Breast epithelium (tissue), 4 donors: ENCODE data around the gene CCDC27. TPM values are rescaled to one million over a fixed set of nuclear protein-coding genes. Genes with fewer than 3 reads are reported as not detected.

ENCODE experiments used
- DNase-seq, 2 donors: peaks; one replicate each; pipeline ENCODE4 v3.0.0-alpha.2; 2019; ENCODE audit warnings: low spot score in 2 of 2
- H3K27ac ChIP-seq, 2 donors: fragments of 200-600 bp; sonication (generic) in 1 of 2; one replicate each; pipeline ENCODE4 v1.5.1; 2016 to 2019; ENCODE audit warnings: mild to moderate bottlenecking in 1 of 2
- H3K27me3 ChIP-seq, 2 donors: fragments of 200-600 bp; sonication (generic) in 1 of 2; one replicate each; pipeline versions ENCODE4 v1.5.1 to v1.6.0; 2017 to 2019; ENCODE audit warnings: control low read depth in 1 of 2, mild to moderate bottlenecking in 1 of 2
- H3K36me3 ChIP-seq: fragments of 200-600 bp; one replicate; pipeline ENCODE4 v1.5.1; 2019
- H3K4me1 ChIP-seq, 2 donors: fragments of 200-600 bp; sonication (generic); one replicate each; pipeline ENCODE4 v1.5.1; 2016 to 2019; ENCODE audit warnings: control low read depth in 1 of 2
- H3K4me3 ChIP-seq, 3 donors: fragments of 200-600 bp; sonication (generic); 1 replicate in 2 of 3; 2 replicates in 1 of 3; pipeline ENCODE4 v1.5.1; 2016 to 2019; ENCODE audit warnings: mild to moderate bottlenecking in 3 of 3, moderate library complexity in 2 of 3
- H3K9me3 ChIP-seq, 2 donors: fragments of 200-600 bp; sonication (generic) in 1 of 2; one replicate each; pipeline ENCODE4 v1.5.1; 2016 to 2019; ENCODE audit warnings: control low read depth in 1 of 2
- CTCF ChIP-seq, 3 donors: fragments of 450-650 bp; IDR thresholded peaks; one replicate each; pipeline ENCODE4 v1.5.1; 2016 to 2017; ENCODE audit warnings: antibody characterized with exemption in 3 of 3, mild to moderate bottlenecking in 3 of 3, moderate library complexity in 3 of 3
- POLR2A ChIP-seq: fragments of 450-650 bp; IDR thresholded peaks from one replicate; pipeline ENCODE4 v1.6.1; 2016; ENCODE audit warnings: antibody characterized with exemption, mild to moderate bottlenecking, moderate library complexity
- POLR2AphosphoS5 ChIP-seq, 3 donors: sonication (generic); formaldehyde crosslinking; IDR thresholded peaks; one replicate each; pipeline ENCODE4 v1.6.1; 2017; ENCODE audit warnings: antibody characterized with exemption in 3 of 3
- intact Hi-C: fragments of 100-400 bp; cut with DNase I; formaldehyde crosslinking; loops from one replicate; pipeline ENCODE4 v1.15.1; 2023; ENCODE audit warnings: low total_unique reads
- total RNA-seq, 3 donors: library from RNA; depleted of rRNA; stranded (reverse); fragments of >200 nt; gene quantifications; one replicate each; pipeline ENCODE4 v1.1.0, GENCODE V29; 2016

CCDC27 gene
- total RNA-seq, 3 donors from 2014 or later = not detected

GRCh38 chr1:3749512-3749911 lies 2.7 kb upstream of the CCDC27 start:
- no peaks in the 10 kb centered on the region for H3K9me3 ChIP-seq
- H3K4me1 ChIP-seq = no peaks in the 10 kb centered on the region
- no peak for DNase-seq
- H3K27ac ChIP-seq = no peak overlapping the region
- H3K4me3 ChIP-seq = no peak overlapping the region
- peaks cover 0 to 12% of the 10 kb centered on the region in 2 donors for H3K27me3 ChIP-seq
- TF ChIP-seq CTCF (IDR thresholded peaks at IDR 0.05) = no peak
- no peak for TF ChIP-seq POLR2A
- TF ChIP-seq POLR2AphosphoS5 (IDR thresholded peaks at IDR 0.05) = no peak
- intact Hi-C loops = no loop called here
- H3K36me3 ChIP-seq = no peaks in the 10 kb centered on the region

- TF ChIP-seq POLR2AphosphoS5 (IDR thresholded peaks at IDR 0.05) (no peak), POLR2A (no peak), CTCF (IDR thresholded peaks at IDR 0.05) (no peak)
- Histone ChIP-seq H3K4me3 (no peak overlapping the region), H3K9me3 (no peaks in the 10 kb centered on the region), H3K36me3 (no peaks in the 10 kb centered on the region), H3K27ac (no peak overlapping the region), H3K27me3 (peaks cover 0 to 24% of the 10 kb centered on the region in 2 donors), H3K4me1 (no peaks in the 10 kb centered on the region)
- DNase-seq = no peak
- intact Hi-C loops = no loop called here
These were observed 1.5 kb upstream of the CCDC27 start for GRCh38 chr1:3750741-3751140.

- no peaks in the 10 kb centered on the region for H3K9me3 ChIP-seq
- intact Hi-C loops = no loop called here
- H3K4me1 ChIP-seq = no peaks in the 10 kb centered on the region
- TF ChIP-seq POLR2AphosphoS5 (IDR thresholded peaks at IDR 0.05) = no peak
- no peak for TF ChIP-seq CTCF (IDR thresholded peaks at IDR 0.05)
- TF ChIP-seq POLR2A = no peak
- H3K27ac ChIP-seq = no peak overlapping the region
- no peak overlapping the region for H3K4me3 ChIP-seq
- DNase-seq = no peak
- no peaks in the 10 kb centered on the region for H3K36me3 ChIP-seq
- peaks cover 0 to 26% of the 10 kb centered on the region in 2 donors for H3K27me3 ChIP-seq
These were observed 1.6 kb downstream of the CCDC27 start for GRCh38 chr1:3753656-3754454.

GRCh38 chr1:3756394-3756793 lies 4.1 kb downstream of the CCDC27 start:
- intact Hi-C loops = no loop called here
- H3K27ac ChIP-seq = no peak overlapping the region
- no peak for TF ChIP-seq POLR2A
- no peak for TF ChIP-seq POLR2AphosphoS5 (IDR thresholded peaks at IDR 0.05)
- no peak for TF ChIP-seq CTCF (IDR thresholded peaks at IDR 0.05)
- no peak for DNase-seq
- no peak overlapping the region for H3K4me3 ChIP-seq
- peaks cover 0 to 43% of the 10 kb centered on the region in 2 donors for H3K27me3 ChIP-seq
- H3K4me1 ChIP-seq = no peaks in the 10 kb centered on the region
- H3K9me3 ChIP-seq = no peaks in the 10 kb centered on the region
- no peaks in the 10 kb centered on the region for H3K36me3 ChIP-seq

GRCh38 chr1:3759164-3759563 lies 6.9 kb downstream of the CCDC27 start:
- intact Hi-C loops = no loop called here
- no peaks in the 10 kb centered on the region for H3K36me3 ChIP-seq
- H3K9me3 ChIP-seq = no peaks in the 10 kb centered on the region
- no peak overlapping the region for H3K27ac ChIP-seq
- TF ChIP-seq POLR2AphosphoS5 (IDR thresholded peaks at IDR 0.05) (no peak), POLR2A (no peak)
- no peaks in the 10 kb centered on the region for H3K4me1 ChIP-seq
- no peak overlapping the region for H3K4me3 ChIP-seq
- H3K27me3 ChIP-seq = peaks cover 0 to 60% of the 10 kb centered on the region in 2 donors
- no peak for DNase-seq
